ENCODE measurements around the gene FAM120B.
A peak's percentile ranks its signal among the peaks of the same experiment; 100 is the strongest.
"Not testable (repeated sequence)": the region's sequence is repeated elsewhere in the genome, so short reads cannot be mapped to it uniquely, and the experiment has no call there.

The FAM120B gene

DNA sequence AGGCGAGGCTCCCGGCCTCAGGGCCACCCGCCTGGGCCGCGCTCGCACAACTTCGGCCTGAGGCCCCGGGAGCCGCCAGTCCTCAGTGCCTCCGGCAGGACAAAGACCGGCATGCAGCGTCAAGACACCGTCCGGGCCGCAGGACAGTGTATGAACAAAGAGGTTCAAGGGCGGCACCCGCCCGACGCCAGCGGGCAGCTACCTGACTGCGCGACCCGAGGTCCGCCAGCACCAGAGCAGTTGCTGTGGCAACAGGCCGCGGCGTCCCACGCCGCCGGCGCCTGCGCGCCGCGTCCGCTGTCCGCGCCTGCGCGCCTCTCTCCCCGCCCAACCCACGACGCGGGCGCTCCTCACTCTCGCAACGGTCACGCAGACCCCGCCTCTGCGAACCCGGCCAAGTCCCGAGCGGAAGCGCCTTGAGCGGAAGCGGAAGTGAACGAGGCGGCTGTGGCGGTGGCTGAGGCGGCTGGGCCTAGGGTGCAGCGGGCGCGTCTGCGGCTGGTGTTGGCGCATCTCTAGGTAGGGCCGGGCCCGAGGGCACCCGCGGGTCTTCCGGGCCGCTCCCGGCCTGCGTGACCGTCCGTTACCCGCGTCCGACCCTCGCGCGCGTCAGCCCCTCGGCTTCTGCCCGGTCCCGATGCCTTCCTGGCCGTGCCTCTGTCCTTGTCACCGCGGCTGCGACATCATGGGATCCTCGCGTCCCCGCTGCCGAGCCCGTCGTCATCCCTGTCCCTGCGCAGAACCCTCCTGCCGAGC, at the start of gene FAM120B:
Gene FAM120B (plus strand): TSS at position 435 of the 756 bp plus-strand sequence. CDS start 10,633 bp downstream, outside the sequence.
- peaks cover 39% of the 10 kb centered on the region for H3K4me1 Mint-ChIP-seq
- H3K9me3 Mint-ChIP-seq: no peaks in the 10 kb centered on the region
- peak; percentile 98 for ATAC-seq (replicated peaks; ENCODE audit: extremely low read depth, poor library complexity, severe bottlenecking)
- H3K27me3 Mint-ChIP-seq: peaks cover 30% of the 10 kb centered on the region
- peaks cover 13% of the 10 kb centered on the region for H3K36me3 Mint-ChIP-seq (ENCODE audit: insufficient read depth)
- peak within 1 kb of the TSS; percentile 95 for H3K27ac Mint-ChIP-seq (ENCODE audit: low read depth)
- peak; percentile 92 for DNase-seq (ENCODE audit: low spot score in 2 of 2)
- H3K4me3 Mint-ChIP-seq: peak within 1 kb of the TSS; percentile 93

DNA sequence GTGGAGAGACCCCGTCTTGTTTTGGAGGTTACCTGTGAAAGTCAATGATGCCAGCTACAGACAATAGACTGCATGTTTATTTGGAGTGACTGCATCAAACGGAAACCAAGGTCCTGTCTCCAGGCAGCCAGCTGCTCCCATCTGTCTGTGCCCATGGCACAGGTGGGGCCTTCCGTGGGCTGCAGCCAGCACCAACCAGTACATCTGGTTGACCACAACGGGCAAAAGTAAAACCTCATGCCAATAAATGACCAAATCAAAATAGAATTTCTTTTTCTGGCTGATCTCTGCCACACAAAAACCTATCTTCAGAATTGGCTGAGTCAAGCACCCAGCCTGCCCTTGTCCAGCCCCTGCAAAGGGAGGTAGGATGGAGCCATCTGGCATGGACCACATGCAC, 49.2 kb upstream of the FAM120B start:
- Mint-ChIP-seq H3K9me3 (no peaks in the 10 kb centered on the region), H3K27ac (ENCODE audit: low read depth) (no peak overlapping the region), H3K27me3 (peaks cover 55% of the 10 kb centered on the region), H3K4me3 (no peak overlapping the region), H3K4me1 (no peaks in the 10 kb centered on the region), H3K36me3 (ENCODE audit: insufficient read depth) (no peaks in the 10 kb centered on the region)
- ATAC-seq (replicated peaks; ENCODE audit: extremely low read depth, poor library complexity, severe bottlenecking) (no peak), DNase-seq (ENCODE audit: low spot score in 2 of 2) (no peak)

- Mint-ChIP-seq H3K27me3 (peaks cover 61% of the 10 kb centered on the region), H3K4me3 (no peak overlapping the region), H3K9me3 (no peaks in the 10 kb centered on the region), H3K27ac (ENCODE audit: low read depth) (no peak overlapping the region), H3K4me1 (no peaks in the 10 kb centered on the region), H3K36me3 (ENCODE audit: insufficient read depth) (no peaks in the 10 kb centered on the region)
- DNase-seq (ENCODE audit: low spot score in 2 of 2) (no peak), ATAC-seq (replicated peaks; ENCODE audit: extremely low read depth, poor library complexity, severe bottlenecking) (no peak)
Measured at GRCh38 chr6:170258407-170258806, 48.2 kb upstream of the FAM120B start.

GRCh38 chr6:170259278-170259677, 47.3 kb upstream of the FAM120B start:
- H3K36me3 Mint-ChIP-seq (ENCODE audit: insufficient read depth): no peaks in the 10 kb centered on the region
- no peak for DNase-seq (ENCODE audit: low spot score in 2 of 2)
- H3K27me3 Mint-ChIP-seq: peaks cover 62% of the 10 kb centered on the region
- H3K4me1 Mint-ChIP-seq: no peaks in the 10 kb centered on the region
- no peak overlapping the region for H3K27ac Mint-ChIP-seq (ENCODE audit: low read depth)
- no peaks in the 10 kb centered on the region for H3K9me3 Mint-ChIP-seq
- ATAC-seq (replicated peaks; ENCODE audit: extremely low read depth, poor library complexity, severe bottlenecking): no peak
- H3K4me3 Mint-ChIP-seq: no peak overlapping the region

DNA sequence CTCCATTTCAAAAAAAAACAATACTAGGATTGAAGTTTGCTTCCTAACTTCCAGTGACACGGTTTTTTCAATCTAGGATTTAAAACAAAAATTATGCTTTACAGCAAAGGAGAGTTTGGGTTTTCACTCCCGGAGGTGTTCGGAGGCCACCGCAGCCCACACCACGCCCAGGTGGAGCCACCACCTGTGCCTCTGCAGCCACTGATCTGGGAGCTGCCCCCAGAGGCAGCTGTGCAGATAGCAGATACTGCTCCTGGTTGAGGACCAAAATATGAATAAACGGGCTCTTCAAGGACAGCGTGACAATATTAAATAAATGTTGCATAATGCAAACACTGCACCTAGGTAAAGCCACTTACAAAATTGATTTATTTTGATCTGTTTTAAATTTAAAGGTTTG, 45.9 kb upstream of the FAM120B start:
- no peak for ATAC-seq (replicated peaks; ENCODE audit: extremely low read depth, poor library complexity, severe bottlenecking)
- Mint-ChIP-seq H3K27me3 (peaks cover 61% of the 10 kb centered on the region), H3K9me3 (no peaks in the 10 kb centered on the region), H3K4me1 (no peaks in the 10 kb centered on the region), H3K4me3 (no peak overlapping the region), H3K27ac (ENCODE audit: low read depth) (no peak overlapping the region), H3K36me3 (ENCODE audit: insufficient read depth) (no peaks in the 10 kb centered on the region)
- DNase-seq (ENCODE audit: low spot score in 2 of 2): no peak

GRCh38 chr6:170261643-170262488, 44.7 kb upstream of the FAM120B start:
- H3K27me3 Mint-ChIP-seq: peaks cover 67% of the 10 kb centered on the region
- no peaks in the 10 kb centered on the region for H3K9me3 Mint-ChIP-seq
- H3K4me3 Mint-ChIP-seq: no peak overlapping the region
- H3K27ac Mint-ChIP-seq (ENCODE audit: low read depth): no peak overlapping the region
- ATAC-seq (replicated peaks; ENCODE audit: extremely low read depth, poor library complexity, severe bottlenecking) (no peak), DNase-seq (ENCODE audit: low spot score in 2 of 2) (no peak)
- H3K4me1 Mint-ChIP-seq: no peaks in the 10 kb centered on the region
- no peaks in the 10 kb centered on the region for H3K36me3 Mint-ChIP-seq (ENCODE audit: insufficient read depth)

- Mint-ChIP-seq H3K4me3 (no peak overlapping the region), H3K27me3 (peaks cover 60% of the 10 kb centered on the region), H3K36me3 (ENCODE audit: insufficient read depth) (no peaks in the 10 kb centered on the region), H3K9me3 (no peaks in the 10 kb centered on the region), H3K4me1 (no peaks in the 10 kb centered on the region), H3K27ac (ENCODE audit: low read depth) (no peak overlapping the region)
- ATAC-seq (replicated peaks; ENCODE audit: extremely low read depth, poor library complexity, severe bottlenecking): no peak
- no peak for DNase-seq (ENCODE audit: low spot score in 2 of 2)
Measured at GRCh38 chr6:170262489-170263088, 44.0 kb upstream of the FAM120B start.

DNA sequence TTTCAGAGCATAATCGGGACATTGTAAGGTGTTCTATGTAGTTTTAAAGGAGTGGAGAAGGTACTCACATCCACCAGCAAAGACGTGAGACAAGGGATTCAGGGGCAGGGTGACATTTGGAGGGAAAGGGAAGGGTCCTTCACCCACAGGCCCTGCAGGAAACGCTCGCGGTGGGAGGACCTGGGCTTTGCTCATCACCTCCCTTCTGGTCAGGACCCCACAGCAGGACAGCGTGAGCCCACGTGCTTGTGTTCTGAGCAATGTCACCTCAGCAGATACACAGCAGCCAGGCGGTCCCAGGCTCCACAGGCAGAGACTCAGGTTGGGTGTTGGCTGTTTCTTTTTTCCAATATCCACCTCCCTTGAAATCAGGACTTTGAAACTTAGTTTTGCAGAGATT, 43.1 kb upstream of the FAM120B start:
- Mint-ChIP-seq H3K4me1 (no peaks in the 10 kb centered on the region), H3K27me3 (peaks cover 68% of the 10 kb centered on the region), H3K36me3 (ENCODE audit: insufficient read depth) (no peaks in the 10 kb centered on the region), H3K4me3 (no peak overlapping the region), H3K27ac (ENCODE audit: low read depth) (peak overlapping the region; percentile 67), H3K9me3 (no peaks in the 10 kb centered on the region)
- no peak for ATAC-seq (replicated peaks; ENCODE audit: extremely low read depth, poor library complexity, severe bottlenecking)
- no peak for DNase-seq (ENCODE audit: low spot score in 2 of 2)

GRCh38 chr6:170264086-170264485, 42.5 kb upstream of the FAM120B start:
- ATAC-seq (replicated peaks; ENCODE audit: extremely low read depth, poor library complexity, severe bottlenecking) (no peak), DNase-seq (ENCODE audit: low spot score in 2 of 2) (no peak)
- Mint-ChIP-seq H3K36me3 (ENCODE audit: insufficient read depth) (no peaks in the 10 kb centered on the region), H3K4me1 (no peaks in the 10 kb centered on the region), H3K9me3 (no peaks in the 10 kb centered on the region), H3K27me3 (peaks cover 64% of the 10 kb centered on the region), H3K27ac (ENCODE audit: low read depth) (peak overlapping the region; percentile 67), H3K4me3 (no peak overlapping the region)

GRCh38 chr6:170264644-170265043, 41.9 kb upstream of the FAM120B start:
- not testable (repeated sequence) for H3K9me3 Mint-ChIP-seq; DNase-seq (ENCODE audit: low spot score in 2 of 2); H3K27ac Mint-ChIP-seq (ENCODE audit: low read depth); H3K4me3 Mint-ChIP-seq; ATAC-seq (replicated peaks; ENCODE audit: extremely low read depth, poor library complexity, severe bottlenecking); H3K4me1 Mint-ChIP-seq; H3K36me3 Mint-ChIP-seq (ENCODE audit: insufficient read depth)
- H3K27me3 Mint-ChIP-seq: peaks cover 59% of the 10 kb centered on the region

GRCh38 chr6:170265655-170266054, 40.9 kb upstream of the FAM120B start:
- Mint-ChIP-seq H3K36me3 (ENCODE audit: insufficient read depth) (no peaks in the 10 kb centered on the region), H3K27ac (ENCODE audit: low read depth) (no peak overlapping the region), H3K27me3 (peaks cover 49% of the 10 kb centered on the region), H3K4me1 (no peaks in the 10 kb centered on the region), H3K4me3 (no peak overlapping the region), H3K9me3 (no peaks in the 10 kb centered on the region)
- ATAC-seq (replicated peaks; ENCODE audit: extremely low read depth, poor library complexity, severe bottlenecking) (no peak), DNase-seq (ENCODE audit: low spot score in 2 of 2) (no peak)

DNA sequence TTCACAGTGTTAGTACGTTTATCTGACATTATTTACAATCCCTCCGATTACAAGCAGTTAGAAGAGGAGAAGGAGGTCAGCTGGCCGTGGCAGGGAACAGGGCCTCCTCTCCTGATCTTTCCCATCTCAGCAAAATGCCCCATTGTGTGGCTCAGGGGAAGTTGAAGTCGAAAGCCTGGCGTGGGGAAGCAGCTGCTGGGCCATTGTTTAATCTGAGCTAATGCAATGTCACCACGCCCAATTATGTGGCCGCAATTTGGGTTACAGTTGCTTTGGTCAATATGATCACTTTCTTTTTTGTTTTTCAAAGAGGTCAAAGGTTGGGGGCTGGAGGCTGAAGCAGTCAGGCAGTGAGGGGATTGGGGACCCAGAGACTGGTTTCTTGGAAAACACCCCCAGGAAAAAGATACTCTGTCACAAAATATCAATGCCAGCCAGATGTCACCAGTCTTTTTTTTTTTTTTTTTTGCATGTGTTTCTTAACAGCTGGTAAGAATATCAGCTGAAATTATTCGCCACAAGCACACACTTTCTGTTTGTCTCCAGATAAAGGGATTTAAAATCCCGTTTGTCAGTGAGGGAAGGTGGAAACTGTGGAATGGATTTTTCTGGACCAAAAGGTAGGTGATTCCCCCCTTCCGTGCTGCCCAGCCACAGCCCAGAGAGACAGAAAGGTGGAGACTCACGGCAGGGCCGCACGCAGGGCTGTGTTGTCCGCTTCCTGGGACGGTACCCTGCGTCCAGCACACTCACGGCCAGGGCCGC, 40.3 kb upstream of the FAM120B start:
- no peak for DNase-seq (ENCODE audit: low spot score in 2 of 2)
- Mint-ChIP-seq H3K36me3 (ENCODE audit: insufficient read depth) (no peaks in the 10 kb centered on the region), H3K4me1 (peaks cover 4% of the 10 kb centered on the region), H3K9me3 (no peaks in the 10 kb centered on the region), H3K4me3 (no peak overlapping the region), H3K27ac (ENCODE audit: low read depth) (no peak overlapping the region), H3K27me3 (peaks cover 48% of the 10 kb centered on the region)
- ATAC-seq (replicated peaks; ENCODE audit: extremely low read depth, poor library complexity, severe bottlenecking): no peak
